HL-60 (cell line): Measurements from ENCODE around the gene CHST14.

ENCODE experiments used
- GABPA ChIP-seq: IDR thresholded peaks from 2 replicates; pipeline ENCODE4 v1.6.1; 2012; ENCODE audit warnings: low read depth
- POLR2AphosphoS5 ChIP-seq: IDR thresholded peaks from 2 replicates; pipeline ENCODE4 v1.6.1; 2012; ENCODE audit warnings: low read depth
- SPI1 ChIP-seq: IDR thresholded peaks from 2 replicates; pipeline ENCODE4 v1.6.1; 2012; ENCODE audit warnings: low read depth, mild to moderate bottlenecking, borderline replicate concordance
- TF ChIP-seq, protein P1 (sequence below): IDR thresholded peaks from one replicate; pipeline ENCODE4 v1.5.1; 2011; ENCODE audit warnings: low read length, control low read depth, inconsistent platforms; ENCODE audit not compliant: insufficient read depth
- TF ChIP-seq, protein P2 (sequence below): IDR thresholded peaks from 2 replicates; pipeline ENCODE4 v1.6.1; 2012; ENCODE audit warnings: low read depth; ENCODE audit not compliant: insufficient replicate concordance

DNA sequence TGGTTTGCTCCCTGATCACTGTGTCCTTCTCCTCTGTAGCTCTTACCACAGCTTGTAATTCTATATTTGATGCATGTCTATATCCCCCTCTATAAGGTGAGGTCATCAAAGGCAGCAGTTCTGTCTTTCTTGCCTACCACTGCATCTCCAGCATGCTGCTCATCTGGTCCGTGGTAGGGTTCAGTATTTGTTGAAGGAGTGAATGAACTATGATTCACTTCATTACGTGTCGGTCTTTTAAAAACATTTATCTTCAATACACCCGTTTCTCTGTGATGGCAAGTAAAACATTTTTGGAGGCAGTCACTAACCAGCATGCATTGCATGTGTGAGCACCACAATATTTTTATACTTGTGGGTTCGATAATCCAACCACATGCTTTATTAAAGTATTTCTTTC lies 27.6 kb downstream of the CHST14 start:
- TF ChIP-seq, protein P1, sequence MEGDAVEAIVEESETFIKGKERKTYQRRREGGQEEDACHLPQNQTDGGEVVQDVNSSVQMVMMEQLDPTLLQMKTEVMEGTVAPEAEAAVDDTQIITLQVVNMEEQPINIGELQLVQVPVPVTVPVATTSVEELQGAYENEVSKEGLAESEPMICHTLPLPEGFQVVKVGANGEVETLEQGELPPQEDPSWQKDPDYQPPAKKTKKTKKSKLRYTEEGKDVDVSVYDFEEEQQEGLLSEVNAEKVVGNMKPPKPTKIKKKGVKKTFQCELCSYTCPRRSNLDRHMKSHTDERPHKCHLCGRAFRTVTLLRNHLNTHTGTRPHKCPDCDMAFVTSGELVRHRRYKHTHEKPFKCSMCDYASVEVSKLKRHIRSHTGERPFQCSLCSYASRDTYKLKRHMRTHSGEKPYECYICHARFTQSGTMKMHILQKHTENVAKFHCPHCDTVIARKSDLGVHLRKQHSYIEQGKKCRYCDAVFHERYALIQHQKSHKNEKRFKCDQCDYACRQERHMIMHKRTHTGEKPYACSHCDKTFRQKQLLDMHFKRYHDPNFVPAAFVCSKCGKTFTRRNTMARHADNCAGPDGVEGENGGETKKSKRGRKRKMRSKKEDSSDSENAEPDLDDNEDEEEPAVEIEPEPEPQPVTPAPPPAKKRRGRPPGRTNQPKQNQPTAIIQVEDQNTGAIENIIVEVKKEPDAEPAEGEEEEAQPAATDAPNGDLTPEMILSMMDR: no peak
- TF ChIP-seq, protein P2, sequence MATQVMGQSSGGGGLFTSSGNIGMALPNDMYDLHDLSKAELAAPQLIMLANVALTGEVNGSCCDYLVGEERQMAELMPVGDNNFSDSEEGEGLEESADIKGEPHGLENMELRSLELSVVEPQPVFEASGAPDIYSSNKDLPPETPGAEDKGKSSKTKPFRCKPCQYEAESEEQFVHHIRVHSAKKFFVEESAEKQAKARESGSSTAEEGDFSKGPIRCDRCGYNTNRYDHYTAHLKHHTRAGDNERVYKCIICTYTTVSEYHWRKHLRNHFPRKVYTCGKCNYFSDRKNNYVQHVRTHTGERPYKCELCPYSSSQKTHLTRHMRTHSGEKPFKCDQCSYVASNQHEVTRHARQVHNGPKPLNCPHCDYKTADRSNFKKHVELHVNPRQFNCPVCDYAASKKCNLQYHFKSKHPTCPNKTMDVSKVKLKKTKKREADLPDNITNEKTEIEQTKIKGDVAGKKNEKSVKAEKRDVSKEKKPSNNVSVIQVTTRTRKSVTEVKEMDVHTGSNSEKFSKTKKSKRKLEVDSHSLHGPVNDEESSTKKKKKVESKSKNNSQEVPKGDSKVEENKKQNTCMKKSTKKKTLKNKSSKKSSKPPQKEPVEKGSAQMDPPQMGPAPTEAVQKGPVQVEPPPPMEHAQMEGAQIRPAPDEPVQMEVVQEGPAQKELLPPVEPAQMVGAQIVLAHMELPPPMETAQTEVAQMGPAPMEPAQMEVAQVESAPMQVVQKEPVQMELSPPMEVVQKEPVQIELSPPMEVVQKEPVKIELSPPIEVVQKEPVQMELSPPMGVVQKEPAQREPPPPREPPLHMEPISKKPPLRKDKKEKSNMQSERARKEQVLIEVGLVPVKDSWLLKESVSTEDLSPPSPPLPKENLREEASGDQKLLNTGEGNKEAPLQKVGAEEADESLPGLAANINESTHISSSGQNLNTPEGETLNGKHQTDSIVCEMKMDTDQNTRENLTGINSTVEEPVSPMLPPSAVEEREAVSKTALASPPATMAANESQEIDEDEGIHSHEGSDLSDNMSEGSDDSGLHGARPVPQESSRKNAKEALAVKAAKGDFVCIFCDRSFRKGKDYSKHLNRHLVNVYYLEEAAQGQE: no peak
- TF ChIP-seq SPI1 (no peak), POLR2AphosphoS5 (no peak), GABPA (no peak)
